Large intestine (tissue), 3 donors: Measurements from ENCODE around the gene SAXO1. TPM values are rescaled to one million over a fixed set of nuclear protein-coding genes. Genes with fewer than 3 reads are reported as not detected.
A peak's percentile ranks its signal among the peaks of the same experiment; 100 is the strongest.

Experiments used
- DNase-seq, 2 donors: peaks; one replicate each; pipeline versions ENCODE4 v3.0.0 to v3.0.0-alpha.2; 2013
- H3K27ac ChIP-seq: one replicate; pipeline ENCODE4 v1.5.1; 2013; ENCODE audit warnings: low read length
- H3K27me3 ChIP-seq: 2 replicates; pipeline ENCODE4 v1.6.1; 2013; ENCODE audit warnings: low read length; ENCODE audit not compliant: control insufficient read depth, insufficient read depth
- H3K36me3 ChIP-seq: 2 replicates; pipeline ENCODE4 v1.6.1; 2013; ENCODE audit warnings: low read length; ENCODE audit not compliant: control insufficient read depth, insufficient read depth
- H3K4me1 ChIP-seq: one replicate; pipeline ENCODE4 v1.6.1; 2013; ENCODE audit warnings: low read length; ENCODE audit not compliant: control insufficient read depth, insufficient read depth
- H3K4me3 ChIP-seq: one replicate; pipeline ENCODE4 v1.5.1; 2013; ENCODE audit warnings: low read length
- H3K9me3 ChIP-seq: one replicate; pipeline ENCODE4 v1.6.1; 2013; ENCODE audit warnings: mild to moderate bottlenecking, low read depth, low read length, moderate library complexity; ENCODE audit not compliant: control insufficient read depth
- WGBS: methylation state at CpG from one replicate; pipeline ENCODE4 v1.1.5; 2013; ENCODE audit warnings: low lambda C conversion rate; ENCODE audit not compliant: insufficient coverage; 5-methylcytosine and 5-hydroxymethylcytosine counted together
- polyA plus RNA-seq: library from polyadenylated mRNA; unstranded; fragments of 120-200 nt; gene quantifications from one replicate; pipeline ENCODE4 v1.2.1, GENCODE V29; 2013

SAXO1 gene
- polyA plus RNA-seq, 1 donor: 0.06 TPM

DNA sequence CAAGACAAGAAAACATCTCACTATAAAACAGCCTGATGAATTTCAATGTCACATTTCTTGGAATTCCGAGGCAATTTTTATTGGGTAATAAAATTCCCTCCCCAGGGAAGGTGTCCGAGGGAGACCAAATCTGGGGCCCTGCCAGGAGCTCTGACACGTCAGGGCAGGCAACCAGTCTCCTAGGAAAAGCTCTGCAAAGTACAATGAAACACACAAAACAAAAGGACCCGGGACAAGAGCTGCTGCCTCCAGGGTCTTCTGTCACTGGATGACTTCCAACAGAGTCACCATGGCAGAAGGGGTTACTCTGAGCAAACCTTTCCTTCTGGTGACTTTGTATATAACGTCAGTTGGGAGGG lies 50.8 kb downstream of the SAXO1 start:
- DNase-seq: no peak
- Histone ChIP-seq H3K27ac (no peak overlapping the region), H3K4me1 (no peaks in the 10 kb centered on the region), H3K9me3 (no peaks in the 10 kb centered on the region), H3K27me3 (no peaks in the 10 kb centered on the region), H3K36me3 (no peaks in the 10 kb centered on the region), H3K4me3 (no peak overlapping the region)
- no CpG with 5 or more reads among the region's 5 CpGs for WGBS

DNA sequence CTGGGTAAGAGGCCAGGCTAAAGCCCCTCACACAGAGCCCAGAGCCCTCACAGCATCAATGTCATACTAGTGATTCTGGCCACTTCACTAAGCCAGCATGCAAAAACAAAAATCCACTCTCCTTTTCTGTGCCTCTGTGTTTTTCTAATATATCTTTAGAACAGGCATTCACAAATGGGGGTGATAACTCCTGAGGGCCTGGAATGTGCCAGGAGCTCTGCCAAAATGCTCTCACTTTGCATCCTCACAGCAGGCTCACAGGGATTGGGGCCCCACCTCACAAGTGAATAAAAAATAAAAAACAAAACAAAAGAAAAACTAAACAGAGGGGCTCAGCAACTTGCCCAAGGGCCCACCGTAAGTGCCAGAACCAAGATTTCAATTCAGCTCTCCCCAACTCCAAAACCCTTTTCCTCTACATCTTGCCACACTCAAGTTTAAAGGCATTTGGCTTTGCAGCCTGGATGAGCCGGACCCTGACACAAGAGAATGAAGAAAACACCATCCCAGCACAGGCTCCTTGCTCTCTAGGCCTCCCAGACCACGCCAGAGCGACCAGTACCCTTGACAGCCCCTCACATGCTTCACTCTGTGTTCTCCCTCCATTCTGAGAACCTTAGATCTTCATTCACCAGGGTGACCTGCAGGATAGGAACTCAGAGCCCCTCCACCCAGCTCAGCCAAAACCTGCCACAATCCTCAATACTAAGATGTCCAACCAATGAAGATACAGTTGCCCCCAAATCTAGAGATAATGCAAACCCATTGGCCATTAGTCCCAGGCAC lies 51.3 kb downstream of the SAXO1 start:
- no peak for DNase-seq
- Histone ChIP-seq H3K4me1 (no peaks in the 10 kb centered on the region), H3K27ac (no peak overlapping the region), H3K36me3 (no peaks in the 10 kb centered on the region), H3K9me3 (no peaks in the 10 kb centered on the region), H3K4me3 (no peak overlapping the region), H3K27me3 (no peaks in the 10 kb centered on the region)
- no CpG with 5 or more reads among the region's 4 CpGs for WGBS

DNA sequence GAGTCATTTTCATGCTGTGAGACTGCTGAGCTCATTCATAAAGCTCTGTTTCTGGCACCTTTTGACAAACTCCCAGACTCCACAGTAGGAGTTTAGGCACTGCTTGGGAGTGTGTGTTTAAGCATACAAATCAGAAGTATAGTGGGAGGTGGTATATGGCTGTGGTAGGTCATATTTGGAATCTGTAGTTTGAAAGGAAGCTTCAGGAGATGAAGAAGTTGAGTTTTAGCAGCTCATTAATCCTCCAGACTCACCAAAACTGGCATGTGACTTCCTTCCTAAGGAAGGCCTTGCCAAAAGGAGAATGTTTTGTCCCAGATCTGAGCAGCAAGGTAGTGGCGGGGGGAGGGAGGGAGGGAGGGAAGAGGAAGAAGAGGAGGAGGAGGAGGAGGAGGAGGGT lies 52.8 kb downstream of the SAXO1 start:
- no peak for DNase-seq
- Histone ChIP-seq H3K27ac (no peak overlapping the region), H3K27me3 (no peaks in the 10 kb centered on the region), H3K4me3 (no peak overlapping the region), H3K9me3 (no peaks in the 10 kb centered on the region), H3K36me3 (no peaks in the 10 kb centered on the region), H3K4me1 (no peaks in the 10 kb centered on the region)
- no CpG with 5 or more reads among the region's 1 CpG for WGBS

DNA sequence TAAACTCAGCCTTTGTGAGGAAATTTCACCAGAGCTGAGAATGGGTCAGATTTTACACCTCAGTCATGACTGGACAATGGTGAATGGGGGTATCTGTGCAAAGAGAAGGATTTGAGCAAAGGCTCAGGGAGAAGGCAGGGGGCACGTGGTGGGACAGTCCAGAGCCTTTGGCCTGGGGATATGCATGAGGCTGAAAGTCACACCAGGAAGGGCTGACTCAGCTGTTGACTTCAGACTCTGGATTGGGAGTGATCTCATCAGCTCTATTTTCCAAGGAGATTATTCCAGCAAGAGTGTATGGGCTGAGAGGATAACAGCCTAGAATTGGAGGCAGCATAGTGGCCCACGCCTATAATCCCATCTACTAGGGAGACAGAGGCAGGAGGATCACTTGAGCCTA lies 53.6 kb downstream of the SAXO1 start:
- Histone ChIP-seq H3K36me3 (no peaks in the 10 kb centered on the region), H3K4me1 (no peaks in the 10 kb centered on the region), H3K27ac (no peak overlapping the region), H3K27me3 (no peaks in the 10 kb centered on the region), H3K9me3 (no peaks in the 10 kb centered on the region), H3K4me3 (no peak overlapping the region)
- no CpG with 5 or more reads among the region's 2 CpGs for WGBS
- DNase-seq: peak; percentile 11 to 34

DNA sequence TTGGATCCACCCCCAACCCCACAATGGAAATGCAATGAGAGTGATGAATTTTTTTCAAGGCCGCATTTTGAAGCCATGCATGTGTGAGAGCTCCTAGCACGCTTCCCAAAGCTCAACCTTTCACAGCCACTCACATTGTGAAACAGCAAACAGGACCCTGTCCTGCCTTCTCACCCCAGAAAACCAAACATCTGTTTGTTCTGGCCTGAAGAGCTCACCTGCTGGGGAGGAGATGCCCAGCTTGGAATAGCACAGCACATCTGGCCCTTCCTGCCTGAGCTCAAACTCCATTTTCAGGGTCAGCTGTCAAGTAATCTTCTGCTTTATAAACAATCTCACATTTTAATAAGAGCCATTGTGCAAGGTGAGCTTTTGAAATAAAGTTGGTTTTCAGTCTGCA lies 54.8 kb downstream of the SAXO1 start:
- no peak overlapping the region for H3K4me3 ChIP-seq
- no peaks in the 10 kb centered on the region for H3K9me3 ChIP-seq
- H3K36me3 ChIP-seq: no peaks in the 10 kb centered on the region
- no peak for DNase-seq
- WGBS: no CpG with 5 or more reads among the region's 2 CpGs
- H3K27me3 ChIP-seq: no peaks in the 10 kb centered on the region
- no peaks in the 10 kb centered on the region for H3K4me1 ChIP-seq
- H3K27ac ChIP-seq: no peak overlapping the region

DNA sequence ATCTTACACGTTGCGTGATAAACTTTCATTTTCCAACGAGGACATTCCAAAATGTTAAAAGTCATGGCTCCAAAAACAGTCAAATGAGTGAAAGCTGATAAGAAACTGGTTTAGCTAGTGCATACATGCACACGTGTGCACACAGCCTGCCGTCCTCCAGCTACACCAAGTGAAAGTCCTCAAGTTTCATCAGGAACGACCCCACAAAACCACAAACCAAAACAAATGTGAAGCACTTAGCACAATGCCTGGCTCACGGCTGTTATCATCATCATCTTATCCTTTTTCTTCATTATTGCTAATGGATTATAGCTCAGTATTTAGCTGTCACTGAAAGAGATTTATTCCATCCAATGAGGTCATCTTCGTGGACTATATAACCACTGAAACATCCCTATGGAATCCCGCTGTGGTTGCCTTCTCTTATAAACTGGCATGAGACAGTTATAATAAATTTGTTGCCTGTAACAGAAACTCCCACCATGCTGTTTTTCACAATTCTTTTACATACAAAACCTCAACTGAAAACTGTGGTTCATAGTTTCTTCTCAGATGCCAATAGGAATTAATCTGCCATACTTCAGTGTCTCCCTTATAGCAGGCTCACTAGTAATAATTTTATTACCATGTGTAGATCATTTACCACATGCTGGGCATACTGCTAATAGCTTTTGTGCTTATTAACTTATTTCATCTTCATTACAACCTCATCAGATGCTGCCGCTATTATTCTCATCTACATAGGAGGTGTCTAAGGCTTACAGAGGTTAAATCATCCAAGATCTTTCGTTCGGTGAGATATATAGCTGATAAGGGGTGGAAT lies 56.1 kb downstream of the SAXO1 start:
- Histone ChIP-seq H3K27ac (no peak overlapping the region), H3K9me3 (no peaks in the 10 kb centered on the region), H3K4me1 (no peaks in the 10 kb centered on the region), H3K36me3 (no peaks in the 10 kb centered on the region), H3K27me3 (no peaks in the 10 kb centered on the region), H3K4me3 (no peak overlapping the region)
- 60% methylated on average over 3 of the region's 12 CpGs for WGBS
- DNase-seq: no peak

DNA sequence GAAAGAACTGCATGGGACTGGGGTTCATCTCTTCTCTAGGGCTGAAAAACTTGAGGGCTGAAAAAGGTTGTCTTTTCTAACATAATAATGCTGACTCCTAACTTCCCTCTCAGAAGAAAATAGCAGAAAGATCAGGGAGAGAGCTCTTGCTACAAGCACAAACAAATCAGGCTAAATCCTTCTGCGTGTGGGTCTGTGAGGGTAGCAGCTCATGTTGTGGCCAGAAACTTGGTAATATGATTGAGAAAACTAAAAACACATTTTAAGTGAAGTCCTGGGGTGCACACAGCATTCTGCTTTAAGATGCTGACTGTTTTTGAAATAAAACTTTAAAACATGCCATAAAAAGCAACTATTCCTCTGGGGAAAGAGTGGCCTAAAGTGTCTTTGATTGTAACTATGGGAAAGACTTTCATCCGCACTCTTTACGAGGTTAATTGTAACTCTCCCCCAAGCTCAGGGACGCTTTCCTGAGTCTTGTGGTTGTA lies 56.7 kb downstream of the SAXO1 start:
- no CpG with 5 or more reads among the region's 4 CpGs for WGBS
- Histone ChIP-seq H3K27me3 (no peaks in the 10 kb centered on the region), H3K4me1 (no peaks in the 10 kb centered on the region), H3K9me3 (no peaks in the 10 kb centered on the region), H3K36me3 (no peaks in the 10 kb centered on the region), H3K4me3 (no peak overlapping the region), H3K27ac (no peak overlapping the region)
- no peak for DNase-seq

DNA sequence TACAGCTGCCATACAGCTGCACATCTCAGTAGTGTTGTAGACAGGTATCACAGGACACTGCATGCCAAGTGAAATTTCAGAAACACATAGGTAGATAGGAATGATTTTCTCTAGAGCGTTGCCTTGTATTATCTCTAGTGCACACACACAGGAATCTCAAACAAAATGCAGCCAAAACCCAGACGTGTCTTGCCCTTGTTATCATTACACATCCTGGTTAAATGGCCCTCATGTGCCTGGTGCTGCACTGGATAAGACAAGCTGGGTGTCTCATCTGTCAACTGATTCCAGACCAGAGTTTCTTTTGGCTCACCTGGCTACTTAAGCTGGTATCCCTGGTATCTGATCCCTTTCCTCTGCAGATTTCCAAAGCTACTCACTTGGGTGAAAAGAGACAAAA lies 59.7 kb downstream of the SAXO1 start:
- Histone ChIP-seq H3K9me3 (no peaks in the 10 kb centered on the region), H3K36me3 (no peaks in the 10 kb centered on the region), H3K4me1 (no peaks in the 10 kb centered on the region), H3K27ac (no peak overlapping the region), H3K27me3 (no peaks in the 10 kb centered on the region), H3K4me3 (no peak overlapping the region)
- DNase-seq: no peak
- no CpG with 5 or more reads among the region's 2 CpGs for WGBS

DNA sequence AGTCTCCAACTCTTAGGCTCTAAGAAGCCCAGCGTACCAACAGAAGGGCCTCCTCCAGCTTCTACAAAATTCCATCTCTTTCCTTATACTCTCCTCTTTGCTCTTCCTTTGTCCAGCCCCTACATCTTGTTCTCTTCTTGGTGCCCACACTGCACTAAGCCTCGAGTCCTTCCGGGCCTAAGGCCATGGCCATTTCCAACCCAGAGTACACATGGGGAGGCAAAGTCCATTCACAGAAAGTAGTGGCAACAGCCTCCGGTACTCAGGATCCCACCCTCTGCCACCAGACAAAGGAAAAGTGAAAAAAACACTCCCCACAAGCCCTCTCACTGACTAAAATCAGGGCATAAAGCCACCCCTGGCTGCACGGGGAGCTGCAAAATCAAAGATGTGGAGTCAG lies 60.3 kb downstream of the SAXO1 start:
- no peak overlapping the region for H3K27ac ChIP-seq
- no peaks in the 10 kb centered on the region for H3K36me3 ChIP-seq
- no peaks in the 10 kb centered on the region for H3K27me3 ChIP-seq
- H3K4me1 ChIP-seq: no peaks in the 10 kb centered on the region
- 100% methylated on average over 1 of the region's 5 CpGs for WGBS
- H3K9me3 ChIP-seq: no peaks in the 10 kb centered on the region
- H3K4me3 ChIP-seq: no peak overlapping the region
- DNase-seq: no peak

DNA sequence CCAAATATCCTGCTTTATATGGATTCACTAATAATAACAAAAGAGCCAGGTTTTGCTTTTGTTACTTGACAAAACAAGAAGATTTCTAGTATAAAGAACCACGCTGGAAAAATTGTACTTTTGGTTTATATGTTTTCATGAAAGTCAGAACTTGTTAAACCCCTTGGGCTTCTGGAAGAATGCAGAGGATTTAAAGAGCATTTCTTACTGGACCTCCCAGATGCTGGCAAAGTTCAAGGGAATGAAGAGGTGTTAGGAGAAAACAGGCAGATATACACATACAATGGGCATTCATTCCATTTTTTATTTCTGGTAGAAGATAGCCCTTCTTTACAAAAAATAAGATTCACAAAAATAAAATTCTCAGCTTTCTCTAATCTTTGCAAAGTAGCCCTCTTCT lies 61.1 kb downstream of the SAXO1 start:
- H3K4me3 ChIP-seq: no peak overlapping the region
- H3K4me1 ChIP-seq: no peaks in the 10 kb centered on the region
- H3K27ac ChIP-seq: no peak overlapping the region
- DNase-seq: no peak
- no peaks in the 10 kb centered on the region for H3K9me3 ChIP-seq
- no peaks in the 10 kb centered on the region for H3K27me3 ChIP-seq
- no CpG with 5 or more reads among the region's 1 CpG for WGBS
- no peaks in the 10 kb centered on the region for H3K36me3 ChIP-seq
